ENCODE data around the gene ADCY5. TPM values are rescaled to one million over a fixed set of nuclear protein-coding genes. Genes with fewer than 3 reads are reported as not detected.

Gene ADCY5
- total RNA-seq, 1 donor from 2014 or later, result 6.8 TPM

DNA sequence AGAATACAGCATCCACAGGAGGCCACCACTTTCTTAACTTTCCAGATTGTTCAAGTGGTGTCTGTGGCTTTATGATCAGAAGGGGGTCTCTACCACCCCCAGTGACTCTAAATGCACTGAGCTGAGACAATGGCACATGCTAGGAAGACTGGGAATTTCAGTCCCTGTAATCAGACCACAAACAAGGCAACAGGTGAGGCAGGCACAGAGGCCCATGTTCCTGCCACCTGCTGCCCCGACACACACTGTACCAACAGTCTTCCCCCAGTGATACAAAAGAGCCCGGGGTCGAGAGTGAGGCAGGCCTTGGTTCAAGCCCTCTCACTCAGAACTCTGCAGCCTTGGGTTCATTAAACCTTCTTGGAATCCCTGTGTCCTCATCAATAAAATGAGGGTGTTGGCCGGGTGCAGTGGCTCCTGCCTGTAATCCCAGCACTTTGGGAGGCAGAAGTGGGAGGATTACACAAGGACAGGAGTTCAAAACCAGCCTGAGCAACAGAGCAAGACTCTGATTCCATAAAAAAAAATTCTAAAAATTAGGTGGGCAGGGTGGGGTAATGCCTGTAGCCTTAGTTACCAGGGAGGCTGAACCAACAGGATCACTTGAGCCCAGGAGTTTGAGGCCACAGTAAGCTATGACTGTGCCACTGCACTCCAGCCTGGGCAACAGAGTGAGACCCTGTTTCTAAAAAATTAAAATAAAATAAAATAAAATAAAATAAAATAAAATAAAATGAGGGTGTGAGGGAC, 55.8 kb downstream of the ADCY5 start:
- Histone ChIP-seq H3K4me1 (ENCODE audit: control insufficient read depth in 3 of 3, insufficient read depth in 3 of 3, low read length in 3 of 3) (peaks cover 8 to 32% (median 19%) of the 10 kb centered on the region in 3 donors), H3K27me3 (ENCODE audit: control insufficient read depth in 3 of 3, insufficient read depth in 3 of 3, low read length in 3 of 3) (peaks cover 0 to 4% (median 2%) of the 10 kb centered on the region in 3 donors), H3K4me3 (ENCODE audit: low read length in 3 of 3) (no peak overlapping the region), H3K36me3 (ENCODE audit: control insufficient read depth in 3 of 3, insufficient read depth in 3 of 3, low read length in 3 of 3) (no peaks in the 10 kb centered on the region), H3K9ac (ENCODE audit: low read depth in 1 of 3, low read length in 3 of 3) (no peak overlapping the region), H3K9me3 (ENCODE audit: control insufficient read depth in 3 of 3, low read length in 3 of 3) (no peaks in the 10 kb centered on the region), H3K27ac (ENCODE audit: low read depth, low read length) (no peak overlapping the region)

DNA sequence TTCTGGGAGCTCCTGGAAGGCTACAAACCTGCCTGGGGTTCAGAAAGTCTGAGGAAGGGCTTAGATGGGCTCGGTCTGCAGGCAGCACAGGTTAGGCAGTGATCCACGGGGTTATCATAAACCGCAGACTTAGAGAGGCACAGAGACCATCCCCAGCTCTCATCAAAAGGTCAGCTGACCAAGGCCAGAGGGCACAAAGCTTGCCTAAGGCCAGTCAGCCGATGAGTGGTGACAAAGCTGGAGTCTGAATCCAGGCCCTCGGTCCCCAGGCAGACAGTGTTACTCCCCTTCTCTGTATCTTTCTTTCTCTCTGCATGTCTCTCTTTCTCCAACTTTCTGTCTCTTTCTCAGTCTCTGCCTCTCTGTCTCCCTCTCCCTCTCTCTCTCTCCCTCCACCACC, 56.5 kb downstream of the ADCY5 start:
- no peak overlapping the region for H3K27ac ChIP-seq (ENCODE audit: low read depth, low read length)
- no peaks in the 10 kb centered on the region for H3K36me3 ChIP-seq (ENCODE audit: control insufficient read depth in 3 of 3, insufficient read depth in 3 of 3, low read length in 3 of 3)
- H3K4me3 ChIP-seq (ENCODE audit: low read length in 3 of 3), result no peak overlapping the region
- H3K4me1 ChIP-seq (ENCODE audit: control insufficient read depth in 3 of 3, insufficient read depth in 3 of 3, low read length in 3 of 3), result peaks cover 8 to 32% (median 19%) of the 10 kb centered on the region in 3 donors
- no peaks in the 10 kb centered on the region for H3K27me3 ChIP-seq (ENCODE audit: control insufficient read depth in 3 of 3, insufficient read depth in 3 of 3, low read length in 3 of 3)
- H3K9me3 ChIP-seq (ENCODE audit: control insufficient read depth in 3 of 3, low read length in 3 of 3), result no peaks in the 10 kb centered on the region
- H3K9ac ChIP-seq (ENCODE audit: low read depth in 1 of 3, low read length in 3 of 3), result no peak overlapping the region

DNA sequence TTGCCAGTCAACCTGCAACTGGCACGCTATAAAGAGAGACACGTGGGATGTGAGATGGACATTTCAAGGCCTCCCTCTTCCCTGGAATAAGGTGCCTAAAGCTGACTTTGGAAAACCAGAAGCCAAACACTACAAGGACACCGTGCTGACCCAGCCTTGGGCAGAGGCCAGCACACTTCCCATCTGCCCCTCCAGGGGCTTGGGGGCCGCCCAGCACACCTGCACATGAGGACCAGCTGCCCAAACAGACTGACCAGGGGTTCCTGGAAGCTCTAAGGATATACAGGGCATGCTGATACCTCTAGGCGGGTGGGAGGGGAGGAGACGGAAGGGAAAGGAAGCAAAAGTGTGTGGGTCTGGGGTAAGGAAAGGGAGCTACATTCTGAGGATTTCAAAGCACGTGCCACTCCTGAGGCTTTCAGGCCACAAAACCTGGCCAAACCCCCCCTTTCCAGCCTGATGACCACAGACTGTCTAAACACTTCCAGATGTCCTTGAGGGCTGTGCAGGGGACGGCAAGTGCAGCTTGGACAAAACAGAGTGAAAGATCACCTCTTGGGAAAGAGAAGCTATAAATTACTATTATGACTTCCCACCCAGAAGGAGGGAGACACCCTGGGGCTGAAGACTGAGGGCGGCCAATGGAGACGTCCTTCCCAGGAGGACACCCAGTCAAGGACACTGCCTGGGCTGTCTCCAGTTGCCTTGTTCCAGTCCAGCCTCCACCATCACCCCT, 57.9 kb downstream of the ADCY5 start:
- no peak overlapping the region for H3K9ac ChIP-seq (ENCODE audit: low read depth in 1 of 3, low read length in 3 of 3)
- H3K27me3 ChIP-seq (ENCODE audit: control insufficient read depth in 3 of 3, insufficient read depth in 3 of 3, low read length in 3 of 3), result no peaks in the 10 kb centered on the region
- no peaks in the 10 kb centered on the region for H3K9me3 ChIP-seq (ENCODE audit: control insufficient read depth in 3 of 3, low read length in 3 of 3)
- H3K4me1 ChIP-seq (ENCODE audit: control insufficient read depth in 3 of 3, insufficient read depth in 3 of 3, low read length in 3 of 3), result peaks cover 12 to 37% (median 22%) of the 10 kb centered on the region in 3 donors
- no peak overlapping the region for H3K4me3 ChIP-seq (ENCODE audit: low read length in 3 of 3)
- no peaks in the 10 kb centered on the region for H3K36me3 ChIP-seq (ENCODE audit: control insufficient read depth in 3 of 3, insufficient read depth in 3 of 3, low read length in 3 of 3)
- no peak overlapping the region for H3K27ac ChIP-seq (ENCODE audit: low read depth, low read length)

DNA sequence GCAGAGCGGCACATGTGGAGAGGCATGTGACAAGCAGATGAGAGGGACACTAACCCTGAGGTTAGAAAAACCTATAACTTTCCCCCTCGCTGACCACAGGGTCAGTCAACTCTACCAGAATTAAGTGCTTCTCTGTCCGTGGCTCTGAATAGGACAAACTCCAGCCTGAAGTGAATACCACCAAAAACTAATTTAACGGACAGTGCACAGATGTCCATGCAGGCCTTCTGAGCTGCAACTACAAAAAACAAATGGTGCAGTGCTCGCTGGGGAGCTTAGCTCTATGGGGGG, 59.3 kb downstream of the ADCY5 start:
- H3K4me1 ChIP-seq (ENCODE audit: control insufficient read depth in 3 of 3, insufficient read depth in 3 of 3, low read length in 3 of 3), result peaks cover 12 to 40% (median 20%) of the 10 kb centered on the region in 3 donors
- no peak overlapping the region for H3K27ac ChIP-seq (ENCODE audit: low read depth, low read length)
- H3K9me3 ChIP-seq (ENCODE audit: control insufficient read depth in 3 of 3, low read length in 3 of 3), result no peaks in the 10 kb centered on the region

DNA sequence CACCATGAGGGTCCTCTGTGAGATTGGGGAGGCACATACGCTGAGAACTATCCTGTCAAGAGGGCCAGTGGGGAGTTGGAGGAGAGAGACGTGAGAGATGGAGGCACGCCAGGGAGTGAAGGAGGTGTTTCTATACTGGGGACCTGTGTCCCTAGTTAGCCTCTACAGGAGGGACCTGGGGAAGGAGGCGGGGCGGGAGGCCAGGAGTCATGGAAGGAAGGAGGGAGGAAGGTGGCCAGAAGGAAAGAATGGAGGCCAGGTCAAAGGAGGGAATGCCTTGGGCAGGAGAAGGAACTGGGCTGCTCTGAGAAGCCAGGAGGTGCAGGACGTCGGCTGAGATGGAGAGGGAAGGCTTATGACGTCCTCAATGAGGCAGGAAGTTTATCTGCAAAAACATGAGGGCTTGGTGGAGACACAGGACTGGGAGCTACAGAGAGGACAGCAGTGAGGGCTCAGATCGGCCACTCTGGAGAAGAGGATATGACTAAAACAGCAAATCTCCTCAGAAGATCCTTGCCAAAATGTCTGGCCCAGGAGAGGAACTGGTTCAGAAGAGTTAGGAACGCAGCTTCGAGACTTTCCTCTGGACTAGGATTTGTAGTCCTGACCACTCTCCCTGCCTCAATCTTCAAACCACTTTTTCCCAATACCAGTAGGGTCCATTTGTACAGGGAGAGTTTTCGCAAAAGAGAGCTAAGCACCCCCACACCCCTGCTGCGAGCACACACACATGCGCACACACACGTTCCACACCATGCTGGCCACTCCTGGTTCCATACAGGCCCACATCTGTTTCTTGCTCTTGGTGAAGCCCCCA, 59.9 kb downstream of the ADCY5 start:
- no peak overlapping the region for H3K4me3 ChIP-seq (ENCODE audit: low read length in 3 of 3)
- H3K4me1 ChIP-seq (ENCODE audit: control insufficient read depth in 3 of 3, insufficient read depth in 3 of 3, low read length in 3 of 3), result peaks cover 8 to 37% (median 20%) of the 10 kb centered on the region in 3 donors
- H3K9ac ChIP-seq (ENCODE audit: low read depth in 1 of 3, low read length in 3 of 3), result no peak overlapping the region
- H3K27ac ChIP-seq (ENCODE audit: low read depth, low read length), result no peak overlapping the region
- H3K27me3 ChIP-seq (ENCODE audit: control insufficient read depth in 3 of 3, insufficient read depth in 3 of 3, low read length in 3 of 3), result no peaks in the 10 kb centered on the region
- no peaks in the 10 kb centered on the region for H3K36me3 ChIP-seq (ENCODE audit: control insufficient read depth in 3 of 3, insufficient read depth in 3 of 3, low read length in 3 of 3)
- no peaks in the 10 kb centered on the region for H3K9me3 ChIP-seq (ENCODE audit: control insufficient read depth in 3 of 3, low read length in 3 of 3)

More for the DNA sequence above, 59.3 kb downstream of the ADCY5 start:
- no peaks in the 10 kb centered on the region for H3K27me3 ChIP-seq (ENCODE audit: control insufficient read depth in 3 of 3, insufficient read depth in 3 of 3, low read length in 3 of 3)
- no peak overlapping the region for H3K9ac ChIP-seq (ENCODE audit: low read depth in 1 of 3, low read length in 3 of 3)
- no peak overlapping the region for H3K4me3 ChIP-seq (ENCODE audit: low read length in 3 of 3)
- no peaks in the 10 kb centered on the region for H3K36me3 ChIP-seq (ENCODE audit: control insufficient read depth in 3 of 3, insufficient read depth in 3 of 3, low read length in 3 of 3)

DNA sequence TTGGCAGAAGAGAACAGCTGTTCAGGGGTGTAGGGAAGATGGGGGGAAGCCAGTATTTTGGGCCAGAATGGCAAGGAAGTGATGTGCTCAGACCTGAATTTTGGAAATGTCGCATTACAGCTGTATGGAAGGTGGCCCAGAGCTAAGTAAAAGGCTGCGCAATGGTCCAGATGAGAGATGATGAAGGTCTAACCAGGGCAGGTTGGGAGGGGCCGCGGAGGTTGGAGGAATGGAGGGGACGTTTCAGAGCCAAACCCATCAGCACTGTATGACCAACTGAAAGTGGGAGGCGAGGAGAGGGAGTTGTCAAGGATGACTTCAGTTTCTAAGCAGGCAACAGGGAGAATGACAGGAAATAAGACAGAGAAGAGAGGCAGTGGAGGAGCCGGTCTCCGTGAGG, 60.8 kb downstream of the ADCY5 start:
- H3K4me3 ChIP-seq (ENCODE audit: low read length in 3 of 3), result no peak overlapping the region
- H3K27ac ChIP-seq (ENCODE audit: low read depth, low read length), result no peak overlapping the region
- H3K4me1 ChIP-seq (ENCODE audit: control insufficient read depth in 3 of 3, insufficient read depth in 3 of 3, low read length in 3 of 3), result peaks cover 17 to 44% (median 29%) of the 10 kb centered on the region in 3 donors

DNA sequence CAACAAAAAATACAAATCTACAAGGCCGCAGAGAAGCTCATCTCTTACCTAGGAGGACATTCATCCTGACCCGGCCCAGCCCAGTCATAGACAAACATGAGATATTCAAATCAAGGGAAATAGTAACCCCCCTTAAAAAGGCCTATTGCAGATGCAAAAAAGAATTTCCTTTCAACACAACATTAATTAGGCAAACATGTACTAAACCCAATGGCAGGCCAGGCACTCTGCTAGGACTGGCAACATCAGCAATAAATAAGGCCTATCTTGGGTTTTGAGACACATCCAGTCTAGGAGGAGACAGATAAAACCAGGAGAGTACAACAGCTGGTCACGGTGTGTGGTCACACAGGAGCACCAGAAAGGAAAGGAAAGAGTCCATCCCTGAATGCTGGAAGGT, 61.4 kb downstream of the ADCY5 start:
- no peak overlapping the region for H3K9ac ChIP-seq (ENCODE audit: low read depth in 1 of 3, low read length in 3 of 3)
- no peaks in the 10 kb centered on the region for H3K9me3 ChIP-seq (ENCODE audit: control insufficient read depth in 3 of 3, low read length in 3 of 3)
- H3K4me1 ChIP-seq (ENCODE audit: control insufficient read depth in 3 of 3, insufficient read depth in 3 of 3, low read length in 3 of 3), result peaks cover 17 to 45% (median 29%) of the 10 kb centered on the region in 3 donors
- no peaks in the 10 kb centered on the region for H3K36me3 ChIP-seq (ENCODE audit: control insufficient read depth in 3 of 3, insufficient read depth in 3 of 3, low read length in 3 of 3)
- no peak overlapping the region for H3K27ac ChIP-seq (ENCODE audit: low read depth, low read length)
- no peaks in the 10 kb centered on the region for H3K27me3 ChIP-seq (ENCODE audit: control insufficient read depth in 3 of 3, insufficient read depth in 3 of 3, low read length in 3 of 3)
- H3K4me3 ChIP-seq (ENCODE audit: low read length in 3 of 3), result no peak overlapping the region

More for the DNA sequence above, 60.8 kb downstream of the ADCY5 start:
- Histone ChIP-seq H3K9ac (ENCODE audit: low read depth in 1 of 3, low read length in 3 of 3) (no peak overlapping the region), H3K36me3 (ENCODE audit: control insufficient read depth in 3 of 3, insufficient read depth in 3 of 3, low read length in 3 of 3) (no peaks in the 10 kb centered on the region), H3K27me3 (ENCODE audit: control insufficient read depth in 3 of 3, insufficient read depth in 3 of 3, low read length in 3 of 3) (no peaks in the 10 kb centered on the region), H3K9me3 (ENCODE audit: control insufficient read depth in 3 of 3, low read length in 3 of 3) (no peaks in the 10 kb centered on the region)

DNA sequence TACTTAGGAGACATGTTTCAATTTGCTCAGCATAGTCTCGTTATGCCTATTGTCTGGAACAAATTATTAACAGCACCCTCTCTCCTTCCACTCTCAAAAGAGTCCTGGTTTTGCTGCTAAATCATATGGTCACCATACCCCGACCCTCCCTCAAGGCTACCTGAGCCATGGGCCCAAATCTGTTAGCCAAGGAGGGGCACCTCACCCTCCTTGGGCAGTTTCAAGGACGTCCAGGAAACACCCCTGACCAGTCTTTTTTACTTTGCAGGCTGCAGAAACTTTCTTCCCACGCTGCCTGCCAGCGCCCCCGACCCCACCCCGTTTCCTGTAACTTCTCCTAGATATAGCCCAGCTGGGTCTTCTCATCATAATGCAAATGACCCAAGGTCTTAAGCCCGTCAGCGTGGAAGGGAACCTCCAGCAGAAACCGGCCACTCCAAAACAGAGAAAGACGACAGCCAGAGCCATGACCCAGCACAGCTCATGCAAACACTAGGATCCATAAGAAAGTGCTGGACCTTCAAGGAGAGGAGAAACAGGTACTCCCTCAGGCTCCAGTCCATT, 62.3 kb downstream of the ADCY5 start:
- Histone ChIP-seq H3K36me3 (ENCODE audit: control insufficient read depth in 3 of 3, insufficient read depth in 3 of 3, low read length in 3 of 3) (no peaks in the 10 kb centered on the region), H3K9me3 (ENCODE audit: control insufficient read depth in 3 of 3, low read length in 3 of 3) (no peaks in the 10 kb centered on the region), H3K27ac (ENCODE audit: low read depth, low read length) (no peak overlapping the region), H3K4me3 (ENCODE audit: low read length in 3 of 3) (no peak overlapping the region), H3K9ac (ENCODE audit: low read depth in 1 of 3, low read length in 3 of 3) (no peak overlapping the region), H3K4me1 (ENCODE audit: control insufficient read depth in 3 of 3, insufficient read depth in 3 of 3, low read length in 3 of 3) (peaks cover 17 to 43% (median 25%) of the 10 kb centered on the region in 3 donors), H3K27me3 (ENCODE audit: control insufficient read depth in 3 of 3, insufficient read depth in 3 of 3, low read length in 3 of 3) (no peaks in the 10 kb centered on the region)

DNA sequence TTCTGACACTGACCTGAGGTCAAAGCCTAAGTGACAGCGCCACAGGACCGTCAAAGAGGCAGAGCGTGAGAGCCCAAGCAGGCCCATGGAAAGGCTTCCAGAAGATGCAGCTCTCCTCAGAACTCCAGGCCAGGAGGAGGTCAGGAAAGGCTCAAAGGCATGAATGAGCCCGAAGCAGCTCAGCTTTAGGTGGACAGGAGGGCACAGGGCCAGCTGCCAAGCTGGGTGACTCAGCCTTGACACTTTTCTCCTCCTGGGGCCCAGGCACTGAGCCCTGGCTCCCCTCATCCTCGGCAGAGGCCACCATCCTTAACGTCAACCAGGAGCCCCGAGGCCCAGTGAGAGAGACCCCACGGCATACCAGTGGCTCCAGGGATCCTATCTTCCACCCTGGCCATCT, 62.9 kb downstream of the ADCY5 start:
- Histone ChIP-seq H3K27ac (ENCODE audit: low read depth, low read length) (no peak overlapping the region), H3K36me3 (ENCODE audit: control insufficient read depth in 3 of 3, insufficient read depth in 3 of 3, low read length in 3 of 3) (no peaks in the 10 kb centered on the region), H3K9ac (ENCODE audit: low read depth in 1 of 3, low read length in 3 of 3) (peak overlapping the region in 1 of 3 donors; percentile 34), H3K9me3 (ENCODE audit: control insufficient read depth in 3 of 3, low read length in 3 of 3) (no peaks in the 10 kb centered on the region), H3K27me3 (ENCODE audit: control insufficient read depth in 3 of 3, insufficient read depth in 3 of 3, low read length in 3 of 3) (no peaks in the 10 kb centered on the region), H3K4me3 (ENCODE audit: low read length in 3 of 3) (no peak overlapping the region), H3K4me1 (ENCODE audit: control insufficient read depth in 3 of 3, insufficient read depth in 3 of 3, low read length in 3 of 3) (peaks cover 17 to 40% (median 20%) of the 10 kb centered on the region in 3 donors)

Data from skeletal muscle tissue (tissue), 4 donors.